Calu3 (cell line): ENCODE results near the gene IL9. TPM values are rescaled to one million over a fixed set of nuclear protein-coding genes. Genes with fewer than 3 reads are reported as not detected.

Source experiments
- BruUV-seq: library from RNA; stranded (reverse); fragments of 400-500 nt; replicated peaks from 2 replicates; lab custom pipeline; 2021; lab: Mats Ljungman, UMichigan
- CTCF ChIA-PET: fragments of 300-600 bp; sonication (Branson Sonifier 250); formaldehyde crosslinking; loops from one replicate; lab custom pipeline; 2022; ENCODE audit warnings: antibody characterized with exemption; lab: Charles Lee
- DNase-seq: peaks from one replicate; pipeline ENCODE4 v3.0.0; 2022
- H3K27ac Mint-ChIP-seq: one replicate; pipeline ENCODE4 v1.8.0; 2022; ENCODE audit warnings: mixed read lengths; ENCODE audit not compliant: unreplicated experiment
- H3K27me3 Mint-ChIP-seq: one replicate; pipeline ENCODE4 v1.8.0; 2022; ENCODE audit warnings: mixed read lengths; ENCODE audit not compliant: unreplicated experiment
- H3K36me3 Mint-ChIP-seq: one replicate; pipeline ENCODE4 v1.8.0; 2022; ENCODE audit warnings: mild to moderate bottlenecking, moderate library complexity, mixed read lengths; ENCODE audit not compliant: insufficient read depth, unreplicated experiment
- H3K4me1 Mint-ChIP-seq: one replicate; pipeline ENCODE4 v1.8.0; 2022; ENCODE audit warnings: mild to moderate bottlenecking, low read depth, mixed read lengths; ENCODE audit not compliant: unreplicated experiment
- H3K4me3 Mint-ChIP-seq: one replicate; pipeline ENCODE4 v1.8.0; 2022; ENCODE audit warnings: mild to moderate bottlenecking, low read depth, moderate library complexity, mixed read lengths; ENCODE audit not compliant: unreplicated experiment
- H3K9me3 Mint-ChIP-seq: one replicate; pipeline ENCODE4 v1.8.0; 2022; ENCODE audit warnings: low read depth, mixed read lengths; ENCODE audit not compliant: unreplicated experiment
- CTCF ChIP-seq: fragments of 200-600 bp; IDR thresholded peaks from one replicate; pipeline ENCODE4 v1.8.0; 2022; ENCODE audit warnings: antibody characterized with exemption; ENCODE audit not compliant: unreplicated experiment
- intact Hi-C: fragments of 100-400 bp; cut with micrococcal nuclease; formaldehyde crosslinking; loops from one replicate; pipeline ENCODE4 v1.10.0; 2022; ENCODE audit not compliant: unreplicated experiment
- total RNA-seq: library from RNA; stranded (reverse); gene quantifications from 2 replicates; pipeline ENCODE4 v1.2.3, GENCODE V29; 2022

IL9 gene
- total RNA-seq, 1 experiment from 2014 or later = not detected

- intact Hi-C loops = no loop called here
- BruUV-seq = no TSS peak
- DNase-seq = no peak
- H3K36me3 Mint-ChIP-seq = no peaks in the 10 kb centered on the region
- no peak overlapping the region for H3K27ac Mint-ChIP-seq
- no peaks in the 10 kb centered on the region for H3K9me3 Mint-ChIP-seq
- H3K4me3 Mint-ChIP-seq = no peak overlapping the region
- H3K4me1 Mint-ChIP-seq = no peaks in the 10 kb centered on the region
- CTCF ChIA-PET = no interaction called here
- peaks cover 54% of the 10 kb centered on the region for H3K27me3 Mint-ChIP-seq
- no peak for TF ChIP-seq CTCF
These were observed 6.0 kb upstream of the IL9 start for GRCh38 chr5:135901633-135902032.

GRCh38 chr5:135900276-135900675 is 4.6 kb upstream of the IL9 start:
- Mint-ChIP-seq H3K36me3 (no peaks in the 10 kb centered on the region), H3K4me3 (no peak overlapping the region), H3K27ac (no peak overlapping the region), H3K27me3 (peaks cover 54% of the 10 kb centered on the region), H3K9me3 (no peaks in the 10 kb centered on the region), H3K4me1 (no peaks in the 10 kb centered on the region)
- TF ChIP-seq CTCF = no peak
- intact Hi-C loops = no loop called here
- no TSS peak for BruUV-seq
- CTCF ChIA-PET = interaction anchor here (0.6 to 0.7 kb wide), 2 partner anchors 434 to 722 kb away, joined by 5 to 6 read pairs; no protein-coding TSS in a partner anchor
- DNase-seq = no peak

GRCh38 chr5:135898651-135899050 is 3.0 kb upstream of the IL9 start:
- Mint-ChIP-seq H3K36me3 (no peaks in the 10 kb centered on the region), H3K4me3 (no peak overlapping the region), H3K27me3 (peaks cover 54% of the 10 kb centered on the region), H3K4me1 (no peaks in the 10 kb centered on the region), H3K9me3 (no peaks in the 10 kb centered on the region), H3K27ac (no peak overlapping the region)
- no peak for TF ChIP-seq CTCF
- CTCF ChIA-PET = no interaction called here
- DNase-seq = no peak
- intact Hi-C loops = no loop called here
- BruUV-seq = no TSS peak

GRCh38 chr5:135894789-135895188 is 852 bp downstream of the IL9 start:
- Mint-ChIP-seq H3K9me3 (no peaks in the 10 kb centered on the region), H3K4me3 (no peak overlapping the region), H3K27ac (no peak overlapping the region), H3K36me3 (no peaks in the 10 kb centered on the region), H3K27me3 (peaks cover 27% of the 10 kb centered on the region), H3K4me1 (no peaks in the 10 kb centered on the region)
- no TSS peak for BruUV-seq
- no peak for TF ChIP-seq CTCF
- DNase-seq = no peak
- CTCF ChIA-PET = interaction anchor here (0.6 kb wide), 1 partner anchor 242 kb away, joined by 5 read pairs; no protein-coding TSS in a partner anchor
- intact Hi-C loops = no loop called here
